SK-N-SH treated with all-trans-retinoic acid at 6 μM for 48 hours (cell line): ENCODE measurements around the gene ABCA3.

ENCODE experiments used
- RARB ChIP-seq: fragments of 250-450 bp; sonication (Bioruptor Pico); IDR thresholded peaks from 2 replicates; pipeline ENCODE4 v1.8.0; 2021; ENCODE audit warnings: mild to moderate bottlenecking, moderate library complexity
- SNAI2 ChIP-seq: fragments of 250-450 bp; sonication (Bioruptor Pico); IDR thresholded peaks from 2 replicates; pipeline ENCODE4 v1.5.0; 2020; ENCODE audit warnings: mild to moderate bottlenecking, moderate library complexity
- TCF4 ChIP-seq: fragments of 250-450 bp; sonication (Bioruptor Pico); IDR thresholded peaks from 2 replicates; pipeline ENCODE4 v1.8.0; 2021; ENCODE audit warnings: mild to moderate bottlenecking, moderate library complexity, borderline replicate concordance
- ZNF565 ChIP-seq: fragments of 450-650 bp; formaldehyde crosslinking; conservative IDR thresholded peaks from 2 replicates; pipeline ENCODE4 v1.5.0; 2020; ENCODE audit warnings: low read depth, mild to moderate bottlenecking, moderate library complexity
- ZNF70 ChIP-seq: fragments of 450-650 bp; formaldehyde crosslinking; IDR thresholded peaks from 2 replicates; pipeline ENCODE4 v1.5.0; 2020; ENCODE audit warnings: mild to moderate bottlenecking, moderate library complexity
- TF ChIP-seq, protein P1 (sequence below): fragments of 250-450 bp; sonication (Bioruptor Pico); IDR thresholded peaks from 2 replicates; pipeline ENCODE4 v1.5.1; 2020; ENCODE audit warnings: low read depth, mild to moderate bottlenecking, moderate library complexity
- TF ChIP-seq, protein P2 (sequence below): fragments of 250-450 bp; sonication (Bioruptor Pico); IDR thresholded peaks from 2 replicates; pipeline ENCODE4 v1.8.0; 2021; ENCODE audit warnings: low read depth, mild to moderate bottlenecking, moderate library complexity, borderline replicate concordance
- TF ChIP-seq, protein P3 (sequence below): fragments of 250-450 bp; sonication (Bioruptor Pico); IDR thresholded peaks from 2 replicates; pipeline ENCODE4 v1.8.0; 2020; ENCODE audit warnings: mild to moderate bottlenecking, moderate library complexity, borderline replicate concordance

DNA sequence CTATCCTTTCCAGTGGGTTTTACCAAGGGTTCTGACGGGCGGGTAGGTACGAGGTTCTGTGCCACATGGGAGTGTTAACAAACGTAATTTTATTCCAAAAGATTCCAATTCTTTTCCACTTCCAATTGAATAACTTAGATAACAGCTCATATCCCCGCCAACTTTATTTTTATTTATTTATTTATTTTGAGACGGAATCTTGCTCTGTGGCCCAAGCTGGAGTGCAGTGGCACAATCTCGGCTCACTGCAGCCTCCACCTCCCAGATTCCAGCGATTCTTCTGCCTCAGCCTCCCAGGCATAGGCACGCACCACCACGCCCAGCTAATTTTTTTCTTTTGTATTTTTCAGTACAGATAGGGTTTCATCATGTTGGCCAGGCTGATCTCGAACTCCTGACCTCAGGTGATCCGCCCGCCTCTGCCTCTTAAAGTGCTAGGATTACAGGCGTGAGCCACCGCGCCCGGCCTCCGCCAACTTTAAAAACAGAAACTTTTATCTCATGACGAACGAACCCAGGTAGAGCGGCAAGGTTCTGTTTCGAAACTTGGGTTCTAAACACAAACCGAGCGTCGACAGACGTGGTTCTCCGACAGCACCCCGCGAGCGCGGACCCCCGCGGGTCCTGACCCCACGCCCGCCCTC lies 89.8 kb downstream of the ABCA3 start:
- TF ChIP-seq, protein P1, sequence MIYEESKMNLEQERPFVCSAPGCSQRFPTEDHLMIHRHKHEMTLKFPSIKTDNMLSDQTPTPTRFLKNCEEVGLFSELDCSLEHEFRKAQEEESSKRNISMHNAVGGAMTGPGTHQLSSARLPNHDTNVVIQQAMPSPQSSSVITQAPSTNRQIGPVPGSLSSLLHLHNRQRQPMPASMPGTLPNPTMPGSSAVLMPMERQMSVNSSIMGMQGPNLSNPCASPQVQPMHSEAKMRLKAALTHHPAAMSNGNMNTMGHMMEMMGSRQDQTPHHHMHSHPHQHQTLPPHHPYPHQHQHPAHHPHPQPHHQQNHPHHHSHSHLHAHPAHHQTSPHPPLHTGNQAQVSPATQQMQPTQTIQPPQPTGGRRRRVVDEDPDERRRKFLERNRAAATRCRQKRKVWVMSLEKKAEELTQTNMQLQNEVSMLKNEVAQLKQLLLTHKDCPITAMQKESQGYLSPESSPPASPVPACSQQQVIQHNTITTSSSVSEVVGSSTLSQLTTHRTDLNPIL (CRISPR knock-in tag) = no peak
- TF ChIP-seq ZNF565 (CRISPR knock-in tag) (no peak), SNAI2 (CRISPR knock-in tag) (no peak), TCF4 (CRISPR knock-in tag) (no peak), RARB (CRISPR knock-in tag) (no peak), ZNF70 (CRISPR knock-in tag) (no peak)
- TF ChIP-seq, protein P2, sequence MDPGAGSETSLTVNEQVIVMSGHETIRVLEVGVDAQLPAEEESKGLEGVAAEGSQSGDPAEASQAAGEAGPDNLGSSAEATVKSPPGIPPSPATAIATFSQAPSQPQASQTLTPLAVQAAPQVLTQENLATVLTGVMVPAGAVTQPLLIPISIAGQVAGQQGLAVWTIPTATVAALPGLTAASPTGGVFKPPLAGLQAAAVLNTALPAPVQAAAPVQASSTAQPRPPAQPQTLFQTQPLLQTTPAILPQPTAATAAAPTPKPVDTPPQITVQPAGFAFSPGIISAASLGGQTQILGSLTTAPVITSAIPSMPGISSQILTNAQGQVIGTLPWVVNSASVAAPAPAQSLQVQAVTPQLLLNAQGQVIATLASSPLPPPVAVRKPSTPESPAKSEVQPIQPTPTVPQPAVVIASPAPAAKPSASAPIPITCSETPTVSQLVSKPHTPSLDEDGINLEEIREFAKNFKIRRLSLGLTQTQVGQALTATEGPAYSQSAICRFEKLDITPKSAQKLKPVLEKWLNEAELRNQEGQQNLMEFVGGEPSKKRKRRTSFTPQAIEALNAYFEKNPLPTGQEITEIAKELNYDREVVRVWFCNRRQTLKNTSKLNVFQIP = no peak
- TF ChIP-seq, protein P3, sequence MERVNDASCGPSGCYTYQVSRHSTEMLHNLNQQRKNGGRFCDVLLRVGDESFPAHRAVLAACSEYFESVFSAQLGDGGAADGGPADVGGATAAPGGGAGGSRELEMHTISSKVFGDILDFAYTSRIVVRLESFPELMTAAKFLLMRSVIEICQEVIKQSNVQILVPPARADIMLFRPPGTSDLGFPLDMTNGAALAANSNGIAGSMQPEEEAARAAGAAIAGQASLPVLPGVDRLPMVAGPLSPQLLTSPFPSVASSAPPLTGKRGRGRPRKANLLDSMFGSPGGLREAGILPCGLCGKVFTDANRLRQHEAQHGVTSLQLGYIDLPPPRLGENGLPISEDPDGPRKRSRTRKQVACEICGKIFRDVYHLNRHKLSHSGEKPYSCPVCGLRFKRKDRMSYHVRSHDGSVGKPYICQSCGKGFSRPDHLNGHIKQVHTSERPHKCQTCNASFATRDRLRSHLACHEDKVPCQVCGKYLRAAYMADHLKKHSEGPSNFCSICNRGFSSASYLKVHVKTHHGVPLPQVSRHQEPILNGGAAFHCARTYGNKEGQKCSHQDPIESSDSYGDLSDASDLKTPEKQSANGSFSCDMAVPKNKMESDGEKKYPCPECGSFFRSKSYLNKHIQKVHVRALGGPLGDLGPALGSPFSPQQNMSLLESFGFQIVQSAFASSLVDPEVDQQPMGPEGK = no peak
